Left cardiac atrium (tissue), 4 donors: ENCODE data around the gene EXD3. TPM values are rescaled to one million over a fixed set of nuclear protein-coding genes. Genes with fewer than 3 reads are reported as not detected.
A peak's percentile ranks its signal among the peaks of the same experiment; 100 is the strongest.

Experiments used
- ATAC-seq, 2 donors: fragments of 200-7000 bp; cut with Tn5 transposase; one replicate each; pipeline ENCODE4 v1.9.1; 2020; ENCODE audit warnings: mild to moderate bottlenecking in 2 of 2, moderate library complexity in 2 of 2
- DNase-seq: peaks from one replicate; pipeline ENCODE4 v3.0.0-alpha.2; 2020
- intact Hi-C, 2 donors: fragments of 100-400 bp; cut with DNase I; formaldehyde crosslinking; loops; one replicate each; pipeline versions ENCODE4 v1.14.1 to v1.15.1; 2022 to 2023
- total RNA-seq, 2 donors: library from RNA; stranded (reverse); fragmentation: NEBNext Ultra II Directional; extraction: Animal tissue kit (Norgen Biotek cat#: 25700); gene quantifications; one replicate each; pipeline ENCODE4 v1.2.1, GENCODE V29; 2021
- donor health status: DM: no; HTN: yes; CAD: no.
- donor health status: DM: no; HTN: yes; CAD: no; lungs with severe emphysema.
- donor health status: DM: yes; HTN: yes; CAD: no.
- donor health status: Dilated cardiomyopathy.

Gene EXD3
- total RNA-seq, 2 donors from 2014 or later: 8.0 to 11.7 TPM

- ATAC-seq (no peak), DNase-seq (peak; percentile 22)
- intact Hi-C loops: no loop called here
These were observed 105.8 kb downstream of the EXD3 start for GRCh38 chr9:137317021-137317717.

GRCh38 chr9:137316012-137316981 is 106.7 kb downstream of the EXD3 start:
- intact Hi-C loops: no loop called here
- peak; percentile 50 to 54 for ATAC-seq
- peak; percentile 78 for DNase-seq

GRCh38 chr9:137315581-137316011 is 107.4 kb downstream of the EXD3 start:
- ATAC-seq (no peak), DNase-seq (peak; percentile 21)
- intact Hi-C loops: no loop called here

- intact Hi-C loops: no loop called here
- DNase-seq: peak; percentile 28
- ATAC-seq: no peak
These were observed 108.1 kb downstream of the EXD3 start for GRCh38 chr9:137314561-137315560.

GRCh38 chr9:137313956-137314560 is 108.9 kb downstream of the EXD3 start:
- DNase-seq (peak; percentile 21), ATAC-seq (no peak)
- intact Hi-C loops: no loop called here

- intact Hi-C loops: no loop called here
- ATAC-seq: no peak
- no peak for DNase-seq
These were observed 109.5 kb downstream of the EXD3 start for GRCh38 chr9:137313326-137313936.

- ATAC-seq (no peak), DNase-seq (peak; percentile 22)
- intact Hi-C loops: no loop called here
These were observed 110.1 kb downstream of the EXD3 start for GRCh38 chr9:137312852-137313325.

- DNase-seq (no peak), ATAC-seq (no peak)
- intact Hi-C loops: no loop called here
These were observed 110.7 kb downstream of the EXD3 start for GRCh38 chr9:137311986-137312851.

GRCh38 chr9:137311171-137311985 is 111.6 kb downstream of the EXD3 start:
- ATAC-seq (no peak), DNase-seq (peak; percentile 27)
- intact Hi-C loops: no loop called here

- DNase-seq (peak; percentile 22), ATAC-seq (no peak)
- intact Hi-C loops: no loop called here
These were observed 112.5 kb downstream of the EXD3 start for GRCh38 chr9:137310189-137311052.

GRCh38 chr9:137309368-137310188 is 113.4 kb downstream of the EXD3 start:
- ATAC-seq: no peak
- intact Hi-C loops: loop anchor here in 1 of 2 donors (10.0 kb wide), 2 partner anchors 95 to 215 kb away; no protein-coding TSS in a partner anchor
- no peak for DNase-seq

- DNase-seq (no peak), ATAC-seq (no peak)
- intact Hi-C loops: loop anchor here in 1 of 2 donors (10.0 kb wide), 2 partner anchors 97 to 217 kb away; no protein-coding TSS in a partner anchor
These were observed 114.8 kb downstream of the EXD3 start for GRCh38 chr9:137308057-137308619.

- peak; percentile 30 for DNase-seq
- intact Hi-C loops: loop anchor here in 1 of 2 donors (10.0 kb wide), 2 partner anchors 97 to 217 kb away; no protein-coding TSS in a partner anchor
- no peak for ATAC-seq
These were observed 115.5 kb downstream of the EXD3 start for GRCh38 chr9:137307255-137308056.
